Activated CD8-positive, alpha-beta memory T cell treated with anti-CD3 and anti-CD28 coated beads, Interleukin-2, amount 50 U/mL, for 1 hour (primary cell): Measurements from ENCODE around the gene PDE9A.
"Not testable (repeated sequence)": the region's sequence is repeated elsewhere in the genome, so short reads cannot be mapped to it uniquely, and the experiment has no call there.

Source experiments
- DNase-seq: peaks from one replicate; pipeline ENCODE4 v3.0.0-alpha.2; 2020; ENCODE audit errors: extremely low read depth

The PDE9A gene

GRCh38 chr21:42624095-42624790, 29.2 kb upstream of the PDE9A start:
- DNase-seq = no peak

DNA sequence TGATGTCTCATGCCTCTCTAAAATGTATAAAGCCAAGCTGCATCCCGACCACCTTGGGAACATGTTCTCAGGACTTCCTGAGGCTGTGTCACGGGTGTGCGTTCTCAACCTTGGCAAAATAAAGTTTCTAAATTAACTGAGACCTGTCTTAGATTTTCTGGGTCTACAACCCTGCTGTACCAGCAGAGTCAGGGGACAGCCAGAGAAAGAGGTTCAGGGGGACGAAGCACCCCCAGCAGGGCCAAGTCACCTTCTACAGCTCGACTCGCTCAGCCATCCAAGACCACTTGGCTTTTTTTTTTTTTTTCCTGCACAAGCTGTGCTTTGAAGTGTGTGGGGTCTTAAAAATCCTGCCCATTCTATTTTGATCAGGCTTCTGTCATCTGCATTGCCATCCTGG, 28.5 kb upstream of the PDE9A start:
- no peak for DNase-seq

DNA sequence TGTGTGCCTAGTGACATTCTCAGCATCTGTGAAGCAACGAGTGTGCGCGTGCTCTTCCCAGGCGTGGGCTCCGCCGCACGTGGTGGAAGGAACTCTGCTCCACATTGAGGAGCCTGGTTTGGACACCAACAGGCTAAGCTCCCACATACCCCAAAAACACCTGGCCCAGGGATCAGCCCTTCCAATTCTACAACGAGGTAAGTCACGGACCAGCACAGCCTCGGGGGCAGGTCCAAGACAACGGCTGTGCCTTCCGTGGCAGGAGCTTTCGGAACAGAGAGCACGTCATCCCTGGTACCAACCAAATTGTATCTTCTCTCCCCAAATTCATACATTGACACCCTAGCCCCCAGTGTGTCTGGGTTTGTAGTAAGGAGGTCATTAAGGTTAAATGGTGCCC, 27.2 kb upstream of the PDE9A start:
- no peak for DNase-seq

GRCh38 chr21:42627527-42628289, 25.7 kb upstream of the PDE9A start:
- DNase-seq = no peak

- not testable (repeated sequence) for DNase-seq
These were observed 24.9 kb upstream of the PDE9A start for GRCh38 chr21:42628466-42629061.

GRCh38 chr21:42629933-42630589, 23.4 kb upstream of the PDE9A start:
- no peak for DNase-seq

DNA sequence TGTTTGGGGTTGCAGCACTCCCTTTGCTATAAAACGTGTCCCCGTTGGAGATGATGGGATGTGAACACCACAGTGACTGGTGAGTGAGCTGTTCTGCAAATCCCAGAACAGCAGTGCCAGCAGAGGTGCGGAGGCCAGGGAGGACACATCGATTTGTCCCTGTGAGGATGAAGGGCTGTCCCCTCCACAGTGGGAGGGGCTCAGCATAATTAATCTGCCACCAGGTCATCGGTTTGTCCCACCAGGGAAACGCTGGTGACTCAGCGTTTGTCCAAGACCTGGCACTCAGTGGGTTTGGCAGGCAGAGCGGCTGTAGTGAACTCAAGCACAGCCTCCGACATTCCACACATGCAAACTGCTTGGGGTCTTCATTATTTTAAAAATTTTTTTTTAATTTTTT, 22.8 kb upstream of the PDE9A start:
- DNase-seq = no peak

GRCh38 chr21:42631142-42631541, 22.3 kb upstream of the PDE9A start:
- no peak for DNase-seq

DNA sequence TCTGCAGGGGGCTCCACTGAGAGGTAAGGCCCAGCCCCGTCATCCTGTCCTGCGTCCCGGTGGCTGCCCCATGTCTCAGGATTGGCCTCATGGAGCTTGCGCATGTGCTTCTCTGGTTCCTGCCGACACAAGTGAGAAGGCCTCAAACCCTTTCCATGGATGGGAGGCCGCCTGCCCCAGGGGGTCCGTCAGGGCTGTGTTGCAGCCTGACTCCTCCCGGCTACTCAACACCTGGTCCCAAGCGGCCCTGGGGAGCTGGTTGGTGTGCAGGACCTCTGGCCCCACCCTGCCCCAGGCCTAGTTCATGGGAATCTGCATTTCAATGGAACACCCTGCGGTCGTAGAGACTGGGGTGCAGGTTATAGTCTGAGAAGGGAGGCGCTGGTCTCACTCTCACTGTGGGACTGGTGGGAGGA, 21.1 kb upstream of the PDE9A start:
- no peak for DNase-seq

- DNase-seq = no peak
These were observed 20.4 kb upstream of the PDE9A start for GRCh38 chr21:42632771-42633690.

- no peak for DNase-seq
These were observed 19.6 kb upstream of the PDE9A start for GRCh38 chr21:42633858-42634257.

DNA sequence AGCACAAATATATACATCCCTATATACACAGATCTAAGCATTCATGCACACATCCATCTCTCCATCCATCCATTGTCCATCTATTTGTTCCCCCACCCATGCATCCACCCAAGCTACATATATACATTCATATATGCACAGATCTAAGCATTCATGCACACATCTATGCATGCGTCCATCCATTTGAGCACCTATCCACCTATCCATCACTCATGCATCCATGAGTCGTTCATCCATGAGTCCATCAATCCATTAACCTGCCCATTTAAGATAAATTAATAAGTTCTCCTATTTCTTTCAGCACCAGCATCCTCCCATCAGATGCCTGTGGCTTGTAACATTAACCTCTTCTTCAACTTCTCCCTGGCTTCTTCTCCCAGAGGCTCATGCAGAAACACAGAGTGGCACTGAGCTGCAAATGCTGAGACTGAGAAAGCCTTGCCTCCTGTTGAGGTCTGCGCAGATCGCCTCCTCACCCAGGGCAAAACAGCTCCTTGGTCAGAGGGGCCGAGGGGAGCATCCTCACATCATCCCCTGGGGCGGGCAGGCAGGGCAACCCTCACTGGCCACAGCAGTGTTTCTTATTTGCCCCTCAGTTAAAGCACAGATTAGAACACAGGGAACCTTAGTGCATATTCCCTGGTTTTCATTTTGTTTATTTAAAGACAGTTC, 17.4 kb upstream of the PDE9A start:
- no peak for DNase-seq

DNA sequence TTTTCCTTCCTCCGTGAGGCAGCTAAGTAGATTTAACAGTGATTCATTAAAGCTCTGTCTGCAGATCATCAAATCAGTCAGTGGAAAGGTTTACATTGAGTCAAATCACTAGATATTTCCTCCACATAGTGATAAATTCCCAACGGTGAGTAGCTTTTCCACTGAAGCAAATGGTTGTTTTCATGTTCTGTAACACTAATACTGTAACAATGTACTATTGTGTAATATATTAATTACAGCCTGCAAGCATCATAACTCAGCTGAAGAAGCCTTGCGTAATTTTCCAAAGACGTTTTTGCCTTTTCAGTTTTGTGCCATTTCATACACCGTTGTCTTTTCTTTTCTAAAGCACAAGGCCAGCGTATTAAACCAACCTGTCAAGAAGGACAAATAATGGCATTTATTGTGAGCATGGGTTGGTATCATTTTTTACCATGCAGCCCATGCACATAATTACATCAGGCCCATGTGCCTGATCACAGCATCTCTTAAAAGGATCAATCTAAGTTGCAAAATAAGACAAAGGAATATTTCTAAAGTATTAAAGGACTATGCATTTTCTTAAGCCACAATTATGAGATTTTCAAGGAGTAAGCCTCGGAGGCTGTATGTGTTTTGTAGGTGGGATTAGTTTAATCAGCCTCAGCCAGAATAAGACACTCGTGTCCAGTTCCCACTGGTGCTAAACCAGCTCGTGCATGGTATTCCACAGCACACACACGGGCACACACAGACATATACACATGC, 16.7 kb upstream of the PDE9A start:
- no peak for DNase-seq

- no peak for DNase-seq
These were observed 16.0 kb upstream of the PDE9A start for GRCh38 chr21:42637267-42638041.

GRCh38 chr21:42638266-42638863, 15.1 kb upstream of the PDE9A start:
- no peak for DNase-seq

- DNase-seq = no peak
These were observed 13.7 kb upstream of the PDE9A start for GRCh38 chr21:42639646-42640152.

- DNase-seq = no peak
These were observed 12.9 kb upstream of the PDE9A start for GRCh38 chr21:42640486-42640885.

DNA sequence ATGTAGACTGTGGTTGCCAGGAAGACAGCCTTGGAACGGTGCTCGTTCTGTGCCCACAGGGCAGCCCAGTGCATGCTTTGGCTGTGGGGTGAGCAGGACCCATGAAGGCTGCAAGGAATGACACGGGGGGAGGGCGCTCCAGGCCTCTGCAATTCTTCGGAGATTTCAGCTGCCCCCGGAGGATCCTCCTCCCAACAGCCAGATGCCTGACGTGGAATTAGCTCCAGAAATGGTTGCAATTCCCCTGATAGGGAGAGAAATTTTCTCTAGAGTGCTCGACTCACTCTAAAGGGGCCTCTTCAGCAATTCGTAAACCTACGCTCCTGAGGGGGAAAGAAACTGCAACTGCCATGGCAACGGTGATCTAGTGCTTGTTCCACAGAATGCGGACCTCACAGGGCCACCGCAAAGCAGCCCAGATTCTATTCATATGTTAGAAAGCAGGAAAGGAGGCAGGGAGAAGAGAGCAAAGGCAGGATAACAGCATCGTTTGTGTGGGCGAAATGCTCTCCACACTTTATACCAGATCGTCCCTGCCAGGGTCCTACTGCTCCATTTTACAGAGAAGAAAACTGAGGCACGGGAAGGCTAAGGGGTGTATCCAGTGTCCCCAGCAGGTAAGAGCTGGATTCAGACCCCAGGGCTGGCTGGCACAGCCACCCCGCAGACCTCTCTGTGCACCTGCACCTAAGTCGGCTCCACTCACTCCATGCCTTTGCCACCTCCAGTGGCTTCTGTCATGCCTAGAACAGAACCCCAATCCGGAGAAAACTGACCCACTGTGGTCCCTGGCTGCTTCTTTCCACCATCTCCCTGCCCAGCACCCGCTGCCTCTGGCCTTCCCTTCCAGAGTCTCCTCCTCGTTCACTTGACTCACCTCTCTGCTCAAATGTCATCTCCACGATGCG, 11.9 kb upstream of the PDE9A start:
- no peak for DNase-seq
